Measurements from ENCODE around the gene KDM7A.

KDM7A gene

DNA sequence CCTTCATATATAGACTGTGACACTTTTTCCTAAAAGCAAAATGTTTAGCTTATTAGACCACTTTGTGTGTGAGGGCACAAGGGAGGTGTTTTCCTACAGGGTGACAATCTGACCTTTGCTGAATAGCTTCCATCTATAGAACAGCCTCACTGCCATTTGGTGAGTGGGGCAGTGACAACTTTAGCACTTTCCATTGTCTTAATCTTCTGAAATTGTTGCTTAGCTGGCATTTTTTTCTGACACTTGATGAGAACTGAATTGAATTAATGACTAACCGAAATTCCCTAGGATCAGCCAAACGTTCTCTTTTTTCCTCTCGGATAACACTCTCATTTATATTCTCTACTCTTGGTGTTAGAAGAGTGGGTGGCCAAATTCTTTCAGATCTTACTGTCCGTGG is 30.2 kb downstream of the KDM7A start (continued):
- TF ChIP-seq ZFP30 (CRISPR knock-in tag; IDR thresholded peaks at IDR 0.05) (no peak), PPARA (CRISPR knock-in tag; IDR thresholded peaks at IDR 0.05; ENCODE audit: borderline replicate concordance) (no peak), ZFP3 (CRISPR knock-in tag; IDR thresholded peaks at IDR 0.05) (no peak), CSDC2 (CRISPR knock-in tag; IDR thresholded peaks at IDR 0.05) (no peak)

DNA sequence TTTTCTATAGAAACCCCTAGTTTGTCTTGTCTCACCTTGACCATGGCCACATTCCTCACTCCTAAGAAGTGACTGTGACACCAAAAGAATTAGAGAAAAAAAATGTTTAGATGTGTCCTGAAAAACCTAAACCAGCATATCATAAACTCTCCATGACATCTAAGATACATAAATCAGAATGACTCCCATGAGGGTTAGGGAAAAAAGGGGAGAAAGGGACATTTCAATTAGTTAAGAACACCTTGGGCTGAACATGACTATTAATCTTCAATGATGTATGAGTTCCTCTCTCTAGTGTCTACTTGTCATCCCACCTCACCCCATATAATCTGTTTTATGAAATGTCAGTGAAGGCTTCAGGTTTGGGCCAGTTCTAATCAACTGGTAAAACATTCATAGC is 31.1 kb downstream of the KDM7A start:
- no peak for ATAC-seq
- TF ChIP-seq SNAI2 (CRISPR knock-in tag; IDR thresholded peaks at IDR 0.05) (no peak), ZNF70 (CRISPR knock-in tag; IDR thresholded peaks at IDR 0.05) (no peak), ZFP3 (CRISPR knock-in tag; IDR thresholded peaks at IDR 0.05) (no peak), BACH2 (CRISPR knock-in tag; IDR thresholded peaks at IDR 0.05; ENCODE audit: borderline replicate concordance) (no peak), ZFP30 (CRISPR knock-in tag; IDR thresholded peaks at IDR 0.05) (no peak), ZC3H10 (CRISPR knock-in tag; IDR thresholded peaks at IDR 0.05) (no peak), ESRRG (CRISPR knock-in tag; IDR thresholded peaks at IDR 0.05) (no peak), OSR1 (CRISPR knock-in tag; IDR thresholded peaks at IDR 0.05) (no peak), TOX (CRISPR knock-in tag; IDR thresholded peaks at IDR 0.05; ENCODE audit: borderline replicate concordance) (no peak)
- TF ChIP-seq, protein P1, sequence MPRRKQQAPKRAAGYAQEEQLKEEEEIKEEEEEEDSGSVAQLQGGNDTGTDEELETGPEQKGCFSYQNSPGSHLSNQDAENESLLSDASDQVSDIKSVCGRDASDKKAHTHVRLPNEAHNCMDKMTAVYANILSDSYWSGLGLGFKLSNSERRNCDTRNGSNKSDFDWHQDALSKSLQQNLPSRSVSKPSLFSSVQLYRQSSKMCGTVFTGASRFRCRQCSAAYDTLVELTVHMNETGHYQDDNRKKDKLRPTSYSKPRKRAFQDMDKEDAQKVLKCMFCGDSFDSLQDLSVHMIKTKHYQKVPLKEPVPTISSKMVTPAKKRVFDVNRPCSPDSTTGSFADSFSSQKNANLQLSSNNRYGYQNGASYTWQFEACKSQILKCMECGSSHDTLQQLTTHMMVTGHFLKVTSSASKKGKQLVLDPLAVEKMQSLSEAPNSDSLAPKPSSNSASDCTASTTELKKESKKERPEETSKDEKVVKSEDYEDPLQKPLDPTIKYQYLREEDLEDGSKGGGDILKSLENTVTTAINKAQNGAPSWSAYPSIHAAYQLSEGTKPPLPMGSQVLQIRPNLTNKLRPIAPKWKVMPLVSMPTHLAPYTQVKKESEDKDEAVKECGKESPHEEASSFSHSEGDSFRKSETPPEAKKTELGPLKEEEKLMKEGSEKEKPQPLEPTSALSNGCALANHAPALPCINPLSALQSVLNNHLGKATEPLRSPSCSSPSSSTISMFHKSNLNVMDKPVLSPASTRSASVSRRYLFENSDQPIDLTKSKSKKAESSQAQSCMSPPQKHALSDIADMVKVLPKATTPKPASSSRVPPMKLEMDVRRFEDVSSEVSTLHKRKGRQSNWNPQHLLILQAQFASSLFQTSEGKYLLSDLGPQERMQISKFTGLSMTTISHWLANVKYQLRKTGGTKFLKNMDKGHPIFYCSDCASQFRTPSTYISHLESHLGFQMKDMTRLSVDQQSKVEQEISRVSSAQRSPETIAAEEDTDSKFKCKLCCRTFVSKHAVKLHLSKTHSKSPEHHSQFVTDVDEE (CRISPR knock-in tag; IDR thresholded peaks at IDR 0.05), result no peak
- TF ChIP-seq, protein P2, sequence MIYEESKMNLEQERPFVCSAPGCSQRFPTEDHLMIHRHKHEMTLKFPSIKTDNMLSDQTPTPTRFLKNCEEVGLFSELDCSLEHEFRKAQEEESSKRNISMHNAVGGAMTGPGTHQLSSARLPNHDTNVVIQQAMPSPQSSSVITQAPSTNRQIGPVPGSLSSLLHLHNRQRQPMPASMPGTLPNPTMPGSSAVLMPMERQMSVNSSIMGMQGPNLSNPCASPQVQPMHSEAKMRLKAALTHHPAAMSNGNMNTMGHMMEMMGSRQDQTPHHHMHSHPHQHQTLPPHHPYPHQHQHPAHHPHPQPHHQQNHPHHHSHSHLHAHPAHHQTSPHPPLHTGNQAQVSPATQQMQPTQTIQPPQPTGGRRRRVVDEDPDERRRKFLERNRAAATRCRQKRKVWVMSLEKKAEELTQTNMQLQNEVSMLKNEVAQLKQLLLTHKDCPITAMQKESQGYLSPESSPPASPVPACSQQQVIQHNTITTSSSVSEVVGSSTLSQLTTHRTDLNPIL (CRISPR knock-in tag; IDR thresholded peaks at IDR 0.05; ENCODE audit: low read depth), result no peak
- TF ChIP-seq, protein P3, sequence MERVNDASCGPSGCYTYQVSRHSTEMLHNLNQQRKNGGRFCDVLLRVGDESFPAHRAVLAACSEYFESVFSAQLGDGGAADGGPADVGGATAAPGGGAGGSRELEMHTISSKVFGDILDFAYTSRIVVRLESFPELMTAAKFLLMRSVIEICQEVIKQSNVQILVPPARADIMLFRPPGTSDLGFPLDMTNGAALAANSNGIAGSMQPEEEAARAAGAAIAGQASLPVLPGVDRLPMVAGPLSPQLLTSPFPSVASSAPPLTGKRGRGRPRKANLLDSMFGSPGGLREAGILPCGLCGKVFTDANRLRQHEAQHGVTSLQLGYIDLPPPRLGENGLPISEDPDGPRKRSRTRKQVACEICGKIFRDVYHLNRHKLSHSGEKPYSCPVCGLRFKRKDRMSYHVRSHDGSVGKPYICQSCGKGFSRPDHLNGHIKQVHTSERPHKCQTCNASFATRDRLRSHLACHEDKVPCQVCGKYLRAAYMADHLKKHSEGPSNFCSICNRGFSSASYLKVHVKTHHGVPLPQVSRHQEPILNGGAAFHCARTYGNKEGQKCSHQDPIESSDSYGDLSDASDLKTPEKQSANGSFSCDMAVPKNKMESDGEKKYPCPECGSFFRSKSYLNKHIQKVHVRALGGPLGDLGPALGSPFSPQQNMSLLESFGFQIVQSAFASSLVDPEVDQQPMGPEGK (CRISPR knock-in tag; IDR thresholded peaks at IDR 0.05; ENCODE audit: borderline replicate concordance), result no peak

DNA sequence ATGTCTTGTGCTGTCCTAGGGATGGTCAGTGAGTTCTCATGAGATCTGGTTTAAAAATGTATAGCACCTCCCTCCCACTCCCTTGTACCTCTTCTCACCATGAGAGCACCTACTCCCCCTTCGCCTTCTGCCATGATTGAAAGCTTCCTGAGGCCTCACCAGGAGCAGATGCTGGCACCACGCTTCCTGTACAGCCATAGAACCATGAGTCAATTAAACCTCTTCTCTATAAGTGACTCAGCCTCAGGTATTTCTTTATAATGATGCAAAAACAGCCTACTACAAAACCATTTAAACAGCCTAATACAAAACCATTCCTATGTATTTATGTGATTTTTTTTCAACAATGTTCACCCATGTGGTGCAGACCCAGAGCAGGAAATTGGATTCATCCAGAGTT is 32.0 kb downstream of the KDM7A start:
- TF ChIP-seq TCF4 (CRISPR knock-in tag; IDR thresholded peaks at IDR 0.05; ENCODE audit: borderline replicate concordance) (no peak), ZNF565 (CRISPR knock-in tag; conservative IDR thresholded peaks at IDR 0.05; ENCODE audit: low read depth) (no peak), ARNTL (CRISPR knock-in tag; IDR thresholded peaks at IDR 0.05; ENCODE audit: borderline replicate concordance, low read depth) (no peak), ZFP30 (CRISPR knock-in tag; IDR thresholded peaks at IDR 0.05) (no peak), SNAI2 (CRISPR knock-in tag; IDR thresholded peaks at IDR 0.05) (no peak), CSDC2 (CRISPR knock-in tag; IDR thresholded peaks at IDR 0.05) (no peak), ZC3H10 (CRISPR knock-in tag; IDR thresholded peaks at IDR 0.05) (no peak)
- TF ChIP-seq, protein P4, sequence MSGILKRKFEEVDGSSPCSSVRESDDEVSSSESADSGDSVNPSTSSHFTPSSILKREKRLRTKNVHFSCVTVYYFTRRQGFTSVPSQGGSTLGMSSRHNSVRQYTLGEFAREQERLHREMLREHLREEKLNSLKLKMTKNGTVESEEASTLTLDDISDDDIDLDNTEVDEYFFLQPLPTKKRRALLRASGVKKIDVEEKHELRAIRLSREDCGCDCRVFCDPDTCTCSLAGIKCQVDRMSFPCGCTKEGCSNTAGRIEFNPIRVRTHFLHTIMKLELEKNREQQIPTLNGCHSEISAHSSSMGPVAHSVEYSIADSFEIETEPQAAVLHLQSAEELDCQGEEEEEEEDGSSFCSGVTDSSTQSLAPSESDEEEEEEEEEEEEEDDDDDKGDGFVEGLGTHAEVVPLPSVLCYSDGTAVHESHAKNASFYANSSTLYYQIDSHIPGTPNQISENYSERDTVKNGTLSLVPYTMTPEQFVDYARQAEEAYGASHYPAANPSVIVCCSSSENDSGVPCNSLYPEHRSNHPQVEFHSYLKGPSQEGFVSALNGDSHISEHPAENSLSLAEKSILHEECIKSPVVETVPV (CRISPR knock-in tag; IDR thresholded peaks at IDR 0.05), result no peak
- TF ChIP-seq, protein P3 (CRISPR knock-in tag; IDR thresholded peaks at IDR 0.05; ENCODE audit: borderline replicate concordance), result no peak
- no peak for ATAC-seq

DNA sequence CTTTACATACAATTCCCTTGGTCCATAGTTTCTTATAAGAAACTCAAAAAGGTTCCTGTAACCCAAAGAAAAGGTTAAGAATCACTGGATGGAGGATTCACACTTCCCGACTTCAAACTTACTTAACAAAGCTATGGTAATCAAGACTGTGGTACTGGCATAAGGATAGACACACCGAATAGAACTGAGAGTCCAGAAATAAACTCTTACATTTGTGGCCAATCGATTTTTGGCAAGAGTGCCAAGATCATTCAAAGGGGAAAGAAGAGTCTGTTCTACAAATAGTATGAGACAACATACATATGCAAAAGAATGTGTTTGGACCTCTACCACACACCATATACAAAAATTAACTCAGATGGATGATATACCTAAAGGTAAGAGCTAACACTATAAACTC is 32.8 kb downstream of the KDM7A start:
- ATAC-seq, result no peak
- TF ChIP-seq, protein P4 (CRISPR knock-in tag; IDR thresholded peaks at IDR 0.05), result no peak
- no peak for TF ChIP-seq OSR1 (CRISPR knock-in tag; IDR thresholded peaks at IDR 0.05)
- TF ChIP-seq TOX (CRISPR knock-in tag; IDR thresholded peaks at IDR 0.05; ENCODE audit: borderline replicate concordance), result no peak
- TF ChIP-seq, protein P2 (CRISPR knock-in tag; IDR thresholded peaks at IDR 0.05; ENCODE audit: low read depth), result no peak
- TF ChIP-seq, protein P1 (CRISPR knock-in tag; IDR thresholded peaks at IDR 0.05), result no peak
- TF ChIP-seq ZFP30 (CRISPR knock-in tag; IDR thresholded peaks at IDR 0.05), result no peak
- TF ChIP-seq TCF4 (CRISPR knock-in tag; IDR thresholded peaks at IDR 0.05; ENCODE audit: borderline replicate concordance), result no peak
- no peak for TF ChIP-seq ISL1 (CRISPR knock-in tag; IDR thresholded peaks at IDR 0.05)
- no peak for TF ChIP-seq SNAI2 (CRISPR knock-in tag; IDR thresholded peaks at IDR 0.05)
- no peak for TF ChIP-seq ZNF8 (CRISPR knock-in tag; IDR thresholded peaks at IDR 0.05)

Measured in SK-N-SH treated with all-trans-retinoic acid at 6 μM for 48 hours (cell line).